ENCODE results near the gene RIPOR1.
A peak's percentile ranks its signal among the peaks of the same experiment; 100 is the strongest.

Gene RIPOR1

DNA sequence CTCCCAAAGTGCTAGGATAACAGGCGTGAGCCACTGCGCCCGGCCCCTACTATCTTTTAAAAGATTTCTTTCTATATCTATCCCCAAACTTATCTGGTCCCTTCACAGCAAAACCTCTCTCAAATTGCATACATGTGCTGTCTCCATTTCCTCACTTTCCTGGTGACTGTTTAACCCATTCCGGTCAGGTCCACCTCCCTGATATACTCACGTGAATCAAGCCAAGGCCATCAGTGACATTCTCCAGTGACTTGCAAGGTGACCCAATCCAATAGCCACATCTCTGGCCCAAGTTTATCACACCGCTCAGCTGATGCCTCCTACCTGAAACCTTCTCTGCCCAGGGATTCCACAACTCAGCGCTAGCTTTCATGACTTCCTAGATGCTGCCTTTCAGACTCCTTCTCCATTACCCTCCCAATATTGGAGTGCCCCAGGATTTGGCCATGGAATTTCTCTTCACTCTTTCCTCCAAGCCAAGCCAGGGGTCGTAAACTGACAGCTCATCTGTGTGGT is 32.3 kb downstream of the RIPOR1 start:
- H3K9me2 ChIP-seq (replicated peaks; ENCODE audit: control insufficient read depth, low read length) = no peaks in the 10 kb centered on the region
- H3K27me3 ChIP-seq (ENCODE audit: control insufficient read depth, low read length) = no peaks in the 10 kb centered on the region
- H4K20me1 ChIP-seq (ENCODE audit: control insufficient read depth, insufficient read depth, low read depth, low read length) = no peaks in the 10 kb centered on the region
- peaks cover 90% of the 10 kb centered on the region for H3K79me2 ChIP-seq (ENCODE audit: control insufficient read depth, low read length)
- H3K9me3 ChIP-seq (ENCODE audit: control insufficient read depth, insufficient read depth, low read length) = no peaks in the 10 kb centered on the region
- H3K4me3 ChIP-seq (ENCODE audit: low read length) = peak overlapping the region; percentile 83
- peaks cover 23% of the 10 kb centered on the region for H3F3A ChIP-seq (ENCODE audit: control insufficient read depth, insufficient read depth)
- peak overlapping the region; percentile 96 for H3K27ac ChIP-seq (ENCODE audit: low read depth, low read length)
- TF ChIP-seq EZH2phosphoT487 (IDR thresholded peaks at IDR 0.05; ENCODE audit: borderline replicate concordance, low read length) = no peak
- no peak for TF ChIP-seq CTCF (IDR thresholded peaks at IDR 0.05; ENCODE audit: low read depth, low read length, poor library complexity, severe bottlenecking)
- H3K4me1 ChIP-seq (ENCODE audit: control insufficient read depth, low read length) = peaks cover 69% of the 10 kb centered on the region
- H3K36me3 ChIP-seq (ENCODE audit: control insufficient read depth, low read length) = peaks cover 53% of the 10 kb centered on the region
- H3K4me2 ChIP-seq (ENCODE audit: low read length) = peak overlapping the region; percentile 74

DNA sequence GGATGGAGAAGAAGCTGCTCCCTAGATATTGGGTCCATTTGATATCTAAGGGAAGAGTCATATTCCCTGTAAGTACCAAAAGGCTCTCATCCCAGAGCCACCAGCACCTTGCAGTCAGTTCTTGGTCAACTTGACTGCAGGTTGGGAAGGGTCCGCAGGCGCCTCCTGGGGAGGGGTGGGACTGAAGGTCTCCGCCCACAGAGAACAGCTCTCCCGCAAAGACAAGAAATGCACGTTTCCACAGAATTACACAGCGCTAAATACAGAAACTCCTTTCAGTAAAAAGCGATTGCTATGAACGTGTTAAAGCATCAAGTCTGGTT is 32.8 kb downstream of the RIPOR1 start:
- peaks cover 90% of the 10 kb centered on the region for H3K79me2 ChIP-seq (ENCODE audit: control insufficient read depth, low read length)
- no peaks in the 10 kb centered on the region for H3K27me3 ChIP-seq (ENCODE audit: control insufficient read depth, low read length)
- peaks cover 69% of the 10 kb centered on the region for H3K4me1 ChIP-seq (ENCODE audit: control insufficient read depth, low read length)
- peak overlapping the region; percentile 83 for H3K4me3 ChIP-seq (ENCODE audit: low read length)
- peak overlapping the region; percentile 96 for H3K27ac ChIP-seq (ENCODE audit: low read depth, low read length)
- peaks cover 18% of the 10 kb centered on the region for H3F3A ChIP-seq (ENCODE audit: control insufficient read depth, insufficient read depth)
- no peaks in the 10 kb centered on the region for H4K20me1 ChIP-seq (ENCODE audit: control insufficient read depth, insufficient read depth, low read depth, low read length)
- peak overlapping the region; percentile 74 for H3K4me2 ChIP-seq (ENCODE audit: low read length)
- TF ChIP-seq EZH2phosphoT487 (IDR thresholded peaks at IDR 0.05; ENCODE audit: borderline replicate concordance, low read length) = no peak
- TF ChIP-seq CTCF (IDR thresholded peaks at IDR 0.05; ENCODE audit: low read depth, low read length, poor library complexity, severe bottlenecking) = no peak
- H3K9me3 ChIP-seq (ENCODE audit: control insufficient read depth, insufficient read depth, low read length) = no peaks in the 10 kb centered on the region
- no peaks in the 10 kb centered on the region for H3K9me2 ChIP-seq (replicated peaks; ENCODE audit: control insufficient read depth, low read length)
- peaks cover 51% of the 10 kb centered on the region for H3K36me3 ChIP-seq (ENCODE audit: control insufficient read depth, low read length)

DNA sequence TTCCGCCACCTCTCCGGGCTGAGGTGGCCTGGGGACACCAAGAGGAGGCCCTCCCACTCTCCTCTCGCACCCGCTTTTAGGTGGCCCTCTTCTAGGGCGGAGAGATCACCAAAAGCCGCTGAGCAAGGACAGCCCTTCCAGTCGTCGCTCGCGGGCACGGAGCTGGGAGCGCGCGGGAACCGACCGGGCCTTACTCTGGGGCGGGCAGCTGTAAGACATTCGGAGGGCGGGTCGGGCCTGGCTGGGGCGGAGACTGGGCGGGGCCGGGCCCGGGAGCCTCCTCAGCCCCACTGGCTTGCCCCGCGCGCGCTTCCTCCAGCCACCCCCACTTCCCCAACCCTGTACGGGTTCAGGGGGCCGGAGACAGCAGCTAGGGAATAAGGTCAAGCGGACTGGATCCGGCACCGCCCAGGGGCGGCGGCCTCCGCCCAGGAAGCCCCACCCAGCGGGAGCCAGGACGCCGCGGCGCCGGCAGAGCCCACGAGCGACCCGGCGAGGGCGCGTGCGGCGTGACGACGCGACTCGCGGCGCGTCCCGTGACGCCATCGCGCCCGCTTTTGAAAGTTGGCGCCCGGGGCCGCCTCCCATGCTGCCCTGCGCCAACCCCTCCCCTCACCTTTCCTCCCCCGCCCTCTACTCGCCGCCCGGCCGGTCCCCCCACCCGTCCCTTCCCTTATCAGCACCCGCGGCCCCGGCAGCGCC is 33.3 kb downstream of the RIPOR1 start:
- Histone ChIP-seq H3K4me2 (ENCODE audit: low read length) (peak overlapping the region; percentile 74), H3K79me2 (ENCODE audit: control insufficient read depth, low read length) (peaks cover 90% of the 10 kb centered on the region), H3K27ac (ENCODE audit: low read depth, low read length) (peak overlapping the region; percentile 96), H4K20me1 (ENCODE audit: control insufficient read depth, insufficient read depth, low read depth, low read length) (no peaks in the 10 kb centered on the region), H3K9me2 (replicated peaks; ENCODE audit: control insufficient read depth, low read length) (no peaks in the 10 kb centered on the region), H3K9me3 (ENCODE audit: control insufficient read depth, insufficient read depth, low read length) (no peaks in the 10 kb centered on the region), H3F3A (ENCODE audit: control insufficient read depth, insufficient read depth) (peaks cover 18% of the 10 kb centered on the region), H3K27me3 (ENCODE audit: control insufficient read depth, low read length) (no peaks in the 10 kb centered on the region), H3K4me1 (ENCODE audit: control insufficient read depth, low read length) (peaks cover 69% of the 10 kb centered on the region), H3K4me3 (ENCODE audit: low read length) (peak overlapping the region; percentile 83), H3K36me3 (ENCODE audit: control insufficient read depth, low read length) (peaks cover 51% of the 10 kb centered on the region)
- TF ChIP-seq CTCF (IDR thresholded peaks at IDR 0.05; ENCODE audit: low read depth, low read length, poor library complexity, severe bottlenecking) (no peak), EZH2phosphoT487 (IDR thresholded peaks at IDR 0.05; ENCODE audit: borderline replicate concordance, low read length) (no peak)
